HTR-8/SVneo (cell line): Measurements from ENCODE around the gene PPM1D.

Experiments used
- DNase-seq: peaks from one replicate; pipeline ENCODE4 v3.0.0; 2011; ENCODE audit warnings: low spot score, mixed read lengths; ENCODE audit not compliant: insufficient read length
- FAIRE-seq: peaks from 2 replicates; lab custom pipeline; 2011; peaks lifted over from hg19 to GRCh38; lab: Jason Lieb, UNC

Gene PPM1D

DNA sequence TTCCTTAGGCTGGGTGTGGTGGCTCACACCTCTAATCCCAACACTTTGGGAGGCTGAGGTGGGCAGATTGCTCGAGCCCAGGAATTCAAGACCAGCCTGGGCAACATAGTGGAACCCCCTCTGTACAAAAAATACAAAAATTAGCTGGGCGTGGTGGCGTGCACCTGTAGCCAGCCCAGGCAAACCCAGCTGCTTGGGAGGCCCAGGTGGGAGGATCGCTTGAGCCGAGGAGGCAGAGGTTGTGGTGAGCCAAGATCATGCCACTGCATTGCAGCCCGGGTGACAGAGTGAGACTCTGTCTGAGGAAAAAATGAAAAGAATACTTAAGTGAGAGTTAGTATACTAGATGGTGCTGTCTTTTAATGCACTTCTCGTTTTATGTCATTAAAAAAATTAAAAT, 15.1 kb downstream of the PPM1D start:
- FAIRE-seq (no peak), DNase-seq (no peak)

- DNase-seq (no peak), FAIRE-seq (no peak)
These were observed 15.8 kb downstream of the PPM1D start for GRCh38 chr17:60615840-60616239.

- no peak for DNase-seq
- FAIRE-seq: peak; percentile 60
These were observed 18.1 kb downstream of the PPM1D start for GRCh38 chr17:60618080-60618479.

GRCh38 chr17:60618854-60619526, 19.0 kb downstream of the PPM1D start:
- DNase-seq (no peak), FAIRE-seq (no peak)

GRCh38 chr17:60622961-60623360, 23.0 kb downstream of the PPM1D start:
- DNase-seq: no peak
- no peak for FAIRE-seq

DNA sequence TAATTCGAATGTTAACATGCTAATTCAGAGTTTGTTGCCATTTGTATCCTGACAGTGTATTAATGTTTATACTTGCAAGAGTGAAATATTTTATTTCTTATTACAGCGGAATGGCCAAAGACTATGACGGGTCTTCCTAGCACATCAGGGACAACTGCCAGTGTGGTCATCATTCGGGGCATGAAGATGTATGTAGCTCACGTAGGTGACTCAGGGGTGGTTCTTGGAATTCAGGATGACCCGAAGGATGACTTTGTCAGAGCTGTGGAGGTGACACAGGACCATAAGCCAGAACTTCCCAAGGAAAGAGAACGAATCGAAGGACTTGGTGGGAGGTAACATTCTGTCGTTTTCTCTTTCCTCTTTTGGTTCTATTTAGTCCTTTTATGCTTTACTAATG, 23.4 kb downstream of the PPM1D start:
- FAIRE-seq (peak; percentile 83), DNase-seq (no peak)

- FAIRE-seq (no peak), DNase-seq (no peak)
These were observed 27.1 kb downstream of the PPM1D start for GRCh38 chr17:60627124-60627523.

DNA sequence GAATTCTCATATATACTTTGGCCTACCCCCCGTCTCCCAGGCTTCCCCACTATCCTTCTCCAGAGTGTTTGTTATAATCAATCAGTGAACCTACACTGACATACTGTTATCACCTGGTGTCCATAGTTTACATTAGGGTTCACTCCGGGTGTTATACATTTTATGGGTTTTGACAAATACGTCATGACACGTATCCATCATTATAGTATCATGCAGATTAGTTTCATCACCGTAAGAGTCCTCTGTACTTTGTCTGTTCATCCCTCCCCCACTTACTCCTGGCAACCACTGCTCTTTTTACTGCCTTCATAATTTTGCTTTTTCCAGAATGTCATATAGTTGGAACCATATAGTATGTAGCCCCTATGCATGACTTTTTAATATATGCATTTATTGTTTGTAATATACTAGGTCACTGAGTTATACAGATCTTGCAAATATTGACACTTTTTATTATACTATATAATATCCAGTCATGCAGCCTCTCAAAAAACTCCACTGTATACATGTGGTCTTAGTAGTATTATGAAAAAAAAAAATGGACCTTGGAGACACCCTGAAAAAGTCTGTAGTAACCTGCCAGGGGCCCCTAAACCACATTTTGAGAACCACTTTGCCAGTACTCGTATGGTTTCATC, 28.4 kb downstream of the PPM1D start:
- FAIRE-seq (no peak), DNase-seq (no peak)

GRCh38 chr17:60629120-60629519, 29.1 kb downstream of the PPM1D start:
- peak; percentile 70 for FAIRE-seq
- DNase-seq: no peak

GRCh38 chr17:60630352-60630751, 30.4 kb downstream of the PPM1D start:
- FAIRE-seq: no peak
- no peak for DNase-seq

DNA sequence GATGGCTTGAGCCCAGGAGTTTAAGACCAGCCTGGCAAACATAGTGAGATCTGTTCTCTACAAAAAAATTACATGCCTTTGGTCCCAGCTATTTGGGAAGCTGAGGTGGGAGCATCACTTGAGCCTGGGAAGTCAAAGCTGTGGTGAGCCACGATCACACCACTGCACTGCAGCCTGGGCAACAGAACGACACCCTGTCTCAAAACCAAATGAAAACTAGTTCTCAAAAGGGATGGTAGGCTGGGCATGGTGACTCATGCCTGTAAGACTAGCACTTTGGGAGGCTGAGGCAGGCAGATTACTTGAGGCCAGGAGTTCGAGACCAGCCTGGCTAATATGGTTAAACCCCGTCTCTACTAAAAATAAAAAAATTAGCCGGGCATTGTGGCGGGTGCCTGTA, 31.1 kb downstream of the PPM1D start:
- peak; percentile 68 for FAIRE-seq
- no peak for DNase-seq

DNA sequence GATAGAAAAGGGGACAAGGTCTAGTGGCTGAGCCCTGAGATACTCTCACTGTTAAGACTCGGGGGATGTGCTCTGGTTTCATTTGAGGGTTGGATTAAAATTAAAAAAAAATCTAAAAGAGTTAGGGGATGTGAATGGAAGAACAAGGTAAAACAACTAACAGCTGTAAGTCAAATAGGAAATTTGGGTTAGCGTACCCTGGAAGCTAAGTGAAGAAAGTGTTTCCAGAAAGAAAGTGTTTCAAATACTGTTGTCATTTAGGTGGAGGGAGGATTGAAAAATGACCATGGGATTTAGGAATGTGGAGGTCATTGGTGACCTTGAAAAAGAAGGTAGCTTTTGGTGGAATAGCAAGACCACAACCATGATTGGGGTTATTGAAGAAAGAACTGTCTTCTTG, 37.7 kb downstream of the PPM1D start:
- no peak for FAIRE-seq
- no peak for DNase-seq

GRCh38 chr17:60639019-60639330, 39.0 kb downstream of the PPM1D start:
- no peak for FAIRE-seq
- no peak for DNase-seq

GRCh38 chr17:60640503-60640902, 40.5 kb downstream of the PPM1D start:
- DNase-seq (no peak), FAIRE-seq (peak; percentile 23)

- DNase-seq: no peak
These were observed 41.1 kb downstream of the PPM1D start for GRCh38 chr17:60641126-60641525.

DNA sequence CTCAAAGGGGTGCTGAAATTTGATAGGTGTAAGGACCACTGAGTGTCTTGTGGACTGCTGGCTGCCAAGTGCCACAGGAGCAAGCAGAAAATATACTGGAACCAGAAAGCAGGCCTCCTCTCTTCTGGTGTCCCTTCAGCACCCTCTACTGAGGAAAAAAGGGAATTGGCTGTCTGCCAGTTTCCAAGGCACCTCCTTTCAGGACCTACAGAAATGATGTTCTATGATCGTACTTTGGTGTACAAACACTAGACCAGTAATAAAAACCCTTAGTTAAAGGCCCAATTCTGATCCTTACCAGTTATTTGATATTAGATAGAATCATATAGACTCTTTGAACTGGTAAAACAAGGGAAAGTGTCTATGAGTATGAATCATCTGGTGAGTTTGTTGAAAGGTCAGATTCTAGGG, 41.8 kb downstream of the PPM1D start:
- DNase-seq (peak; percentile 83), FAIRE-seq (no peak)

More at GRCh38 chr17:60641126-60641525, 41.1 kb downstream of the PPM1D start:
- no peak for FAIRE-seq

GRCh38 chr17:60645918-60646523, 46.0 kb downstream of the PPM1D start:
- FAIRE-seq (no peak), DNase-seq (no peak)

GRCh38 chr17:60646701-60647100, 46.7 kb downstream of the PPM1D start:
- DNase-seq (no peak), FAIRE-seq (no peak)

DNA sequence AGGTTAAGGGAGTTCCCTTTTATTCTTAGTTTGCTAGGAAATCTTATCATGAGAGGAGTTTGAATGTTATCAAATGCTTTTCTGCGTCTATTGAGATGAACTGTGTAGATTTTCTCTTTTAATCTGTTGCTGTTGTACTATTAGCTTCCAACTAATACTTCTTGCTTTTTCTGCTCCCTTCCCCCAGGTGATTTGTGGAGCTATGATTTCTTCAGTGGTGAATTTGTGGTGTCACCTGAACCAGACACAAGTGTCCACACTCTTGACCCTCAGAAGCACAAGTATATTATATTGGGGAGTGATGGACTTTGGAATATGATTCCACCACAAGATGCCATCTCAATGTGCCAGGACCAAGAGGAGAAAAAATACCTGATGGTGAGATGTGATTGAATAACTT, 47.7 kb downstream of the PPM1D start:
- FAIRE-seq: peak; percentile 60
- DNase-seq: no peak

- no peak for DNase-seq
- FAIRE-seq: no peak
These were observed 52.7 kb downstream of the PPM1D start for GRCh38 chr17:60652454-60653247.

DNA sequence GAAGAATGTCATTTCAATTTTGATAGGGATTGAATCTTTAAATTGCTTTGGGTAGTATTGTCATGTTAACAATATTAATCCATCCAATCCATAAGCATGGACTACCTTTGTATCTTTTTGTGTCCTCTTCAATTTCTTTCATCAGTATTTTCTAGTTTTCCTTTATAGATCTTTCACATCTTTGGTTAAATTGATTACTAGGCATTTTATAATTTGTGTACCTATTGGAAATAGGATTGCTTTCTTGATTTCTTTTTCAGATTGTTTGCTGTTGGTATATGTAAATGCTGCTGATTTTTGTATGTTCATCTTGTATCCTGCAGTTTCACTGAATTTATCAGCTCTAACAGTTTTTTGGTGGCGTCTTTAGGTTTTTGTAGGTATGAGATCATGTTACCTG, 53.6 kb downstream of the PPM1D start:
- FAIRE-seq (no peak), DNase-seq (no peak)
